Uterus (tissue), 4 donors: ENCODE measurements around the gene ARAP3. TPM values are rescaled to one million over a fixed set of nuclear protein-coding genes. Genes with fewer than 3 reads are reported as not detected.
A peak's percentile ranks its signal among the peaks of the same experiment; 100 is the strongest.

ENCODE experiments used
- DNase-seq, 2 donors: peaks; one replicate each; pipeline ENCODE4 v3.0.0-alpha.2; 2019 to 2020
- H3K27ac ChIP-seq, 2 donors: fragments of 200-600 bp; sonication (generic); 1 replicate in 1 of 2; 2 replicates in 1 of 2; pipeline ENCODE4 v1.5.1; 2016 to 2018
- H3K27me3 ChIP-seq, 2 donors: fragments of 200-600 bp; sonication (generic); one replicate each; pipeline ENCODE4 v1.5.1; 2018 to 2019; ENCODE audit warnings: control low read depth in 1 of 2
- H3K36me3 ChIP-seq, 2 donors: fragments of 200-600 bp; sonication (generic); one replicate each; pipeline ENCODE4 v1.5.1; 2019; ENCODE audit warnings: control low read depth in 1 of 2
- H3K4me1 ChIP-seq, 2 donors: fragments of 200-600 bp; sonication (generic); one replicate each; pipeline ENCODE4 v1.5.1; 2018 to 2019; ENCODE audit warnings: control low read depth in 1 of 2
- H3K4me3 ChIP-seq, 2 donors: fragments of 200-600 bp; sonication (generic); 1 replicate in 1 of 2; 2 replicates in 1 of 2; pipeline ENCODE4 v1.5.1; 2018 to 2019; ENCODE audit warnings: mild to moderate bottlenecking in 1 of 2
- H3K9me3 ChIP-seq, 2 donors: fragments of 200-600 bp; sonication (generic); one replicate each; pipeline ENCODE4 v1.5.1; 2019; ENCODE audit warnings: control low read depth in 1 of 2
- CTCF ChIP-seq, 4 experiments: fragments of 200-600 bp in 2 of 4; fragments of 450-650 bp in 2 of 4; sonication (generic) in 2 of 4; IDR thresholded peaks; one replicate each; pipeline ENCODE4 v1.5.1; 2016 to 2019; ENCODE audit warnings: antibody characterized with exemption in 4 of 4, mild to moderate bottlenecking in 2 of 4, moderate library complexity in 1 of 4
- POLR2A ChIP-seq, 2 donors: fragments of 450-650 bp; IDR thresholded peaks; one replicate each; pipeline ENCODE4 v1.6.1; 2016; ENCODE audit warnings: antibody characterized with exemption in 2 of 2, mild to moderate bottlenecking in 1 of 2, moderate library complexity in 1 of 2
- intact Hi-C: fragments of 100-400 bp; cut with DNase I; formaldehyde crosslinking; loops from one replicate; pipeline ENCODE4 v1.15.1; 2023; ENCODE audit warnings: low total_unique reads
- total RNA-seq, 4 donors: library from RNA; depleted of rRNA in 3 of 4; stranded (reverse); fragments of >200 nt in 3 of 4; gene quantifications; one replicate each; pipeline versions ENCODE4 v1.1.0 to v1.2.4, GENCODE V29; 2014 to 2023
- donor health status: DM: yes; HTN: yes; CAD: no.

The ARAP3 gene
- total RNA-seq, 4 donors from 2014 or later = 4.1 to 39.9 (median 12.5) TPM

GRCh38 chr5:141651728-141652105 is 30.3 kb downstream of the ARAP3 start:
- Histone ChIP-seq H3K4me3 (peak overlapping the region; percentile 57 to 72), H3K36me3 (no peaks in the 10 kb centered on the region), H3K9me3 (no peaks in the 10 kb centered on the region), H3K27ac (peak overlapping the region; percentile 12 to 64), H3K27me3 (no peaks in the 10 kb centered on the region), H3K4me1 (no peaks in the 10 kb centered on the region)
- no peak for TF ChIP-seq CTCF (IDR thresholded peaks at IDR 0.05)
- no peak for DNase-seq
- intact Hi-C loops = no loop called here

- intact Hi-C loops = no loop called here
- Histone ChIP-seq H3K27ac (peak within 1 kb of the TSS; percentile 12 to 64), H3K36me3 (no peaks in the 10 kb centered on the region), H3K4me1 (no peaks in the 10 kb centered on the region), H3K4me3 (peak within 1 kb of the TSS; percentile 57 to 72), H3K27me3 (no peaks in the 10 kb centered on the region), H3K9me3 (no peaks in the 10 kb centered on the region)
- DNase-seq = peak; percentile 91 to 94
- TF ChIP-seq CTCF (IDR thresholded peaks at IDR 0.05) (peak in 1 of 4 experiments; percentile 21), POLR2A (IDR thresholded peaks at IDR 0.05) (peak; percentile 21 to 25)
Measured at GRCh38 chr5:141650851-141651727, 30.9 kb downstream of the ARAP3 start, which contains the start of gene FCHSD1. Gene FCHSD1 (minus strand): TSS chr5:141651418. CDS start chr5:141651368, 50 bp downstream.

GRCh38 chr5:141649972-141650371 is 32.1 kb downstream of the ARAP3 start:
- DNase-seq = no peak
- H3K4me3 ChIP-seq = no peak overlapping the region
- H3K27ac ChIP-seq = no peak overlapping the region
- intact Hi-C loops = no loop called here
- H3K36me3 ChIP-seq = no peaks in the 10 kb centered on the region
- H3K4me1 ChIP-seq = no peaks in the 10 kb centered on the region
- no peaks in the 10 kb centered on the region for H3K27me3 ChIP-seq
- no peak for TF ChIP-seq POLR2A (IDR thresholded peaks at IDR 0.05)
- H3K9me3 ChIP-seq = no peaks in the 10 kb centered on the region

DNA sequence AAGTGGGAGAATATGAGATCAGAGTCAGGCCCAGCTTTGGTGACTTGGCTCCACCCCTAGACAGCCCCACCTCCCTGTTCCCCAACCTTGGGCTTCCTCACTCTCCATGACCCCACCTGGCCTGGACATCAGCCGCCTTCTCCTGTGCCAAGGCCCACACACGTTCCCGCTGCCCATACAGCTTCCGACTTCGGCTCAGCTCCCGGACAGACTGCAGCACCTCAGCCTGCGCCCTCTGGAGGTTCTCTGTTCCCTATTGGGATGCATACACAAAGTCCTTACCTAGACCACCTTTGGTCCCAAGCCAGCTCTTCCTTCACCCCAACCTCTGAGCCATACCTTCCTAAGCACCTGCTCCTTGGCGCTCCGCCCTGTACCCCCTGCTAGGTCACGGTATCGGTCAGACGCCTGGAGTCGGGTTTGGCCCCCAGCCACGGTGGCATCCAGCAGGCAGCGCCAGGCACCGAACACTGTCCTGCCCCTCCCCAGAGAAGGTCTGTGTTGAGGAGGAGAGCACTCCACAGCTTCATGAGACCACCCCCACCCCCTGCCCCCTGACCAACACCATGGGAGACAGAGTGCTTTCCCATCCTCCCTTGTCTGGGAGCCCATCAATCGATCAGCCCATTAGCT is 32.9 kb downstream of the ARAP3 start:
- H3K27ac ChIP-seq = no peak overlapping the region
- no peaks in the 10 kb centered on the region for H3K36me3 ChIP-seq
- intact Hi-C loops = no loop called here
- no peak for TF ChIP-seq CTCF (IDR thresholded peaks at IDR 0.05)
- H3K9me3 ChIP-seq = no peaks in the 10 kb centered on the region
- H3K4me3 ChIP-seq = no peak overlapping the region
- peak in 1 of 2 donors; percentile 40 for DNase-seq
- no peaks in the 10 kb centered on the region for H3K27me3 ChIP-seq
- no peaks in the 10 kb centered on the region for H3K4me1 ChIP-seq

DNA sequence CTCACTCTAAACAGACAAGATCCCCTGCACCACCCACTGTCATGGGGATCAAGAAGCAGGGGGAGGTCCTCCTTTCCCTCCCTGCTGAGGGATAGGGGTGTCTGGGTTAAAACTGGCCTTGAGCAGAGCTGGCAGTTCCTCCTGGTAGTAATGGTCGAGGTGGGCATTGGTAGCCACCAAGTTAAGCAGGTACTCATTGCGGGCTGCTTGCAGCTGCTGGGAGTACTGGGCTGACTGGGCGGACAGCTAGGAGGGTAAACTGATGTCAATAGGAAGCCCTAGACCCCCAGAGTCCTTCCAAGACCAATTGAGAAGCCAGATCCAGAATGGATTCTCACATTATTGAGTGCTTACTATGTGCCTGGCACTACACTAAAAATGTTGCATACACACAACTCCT is 34.2 kb downstream of the ARAP3 start:
- H3K36me3 ChIP-seq = no peaks in the 10 kb centered on the region
- intact Hi-C loops = no loop called here
- no peak for DNase-seq

More for the DNA sequence above, 34.2 kb downstream of the ARAP3 start:
- Histone ChIP-seq H3K4me3 (no peak overlapping the region), H3K9me3 (no peaks in the 10 kb centered on the region), H3K4me1 (no peaks in the 10 kb centered on the region), H3K27ac (no peak overlapping the region), H3K27me3 (no peaks in the 10 kb centered on the region)
- no peak for TF ChIP-seq POLR2A (IDR thresholded peaks at IDR 0.05)
- no peak for TF ChIP-seq CTCF (IDR thresholded peaks at IDR 0.05)
